T follicular helper cell (primary cell): ENCODE measurements around the gene BUB1.
"Not testable (repeated sequence)": the region's sequence is repeated elsewhere in the genome, so short reads cannot be mapped to it uniquely, and the experiment has no call there.

Experiments
- DNase-seq: peaks from one replicate; pipeline ENCODE4 v3.0.0-alpha.2; 2020; ENCODE audit warnings: low read depth

BUB1 gene

GRCh38 chr2:110690083-110690965 lies 12.5 kb upstream of the BUB1 start:
- no peak for DNase-seq

- DNase-seq = no peak
Measured at GRCh38 chr2:110688594-110689091, 10.8 kb upstream of the BUB1 start.

GRCh38 chr2:110687775-110688484 lies 10.1 kb upstream of the BUB1 start:
- DNase-seq = not testable (repeated sequence)

GRCh38 chr2:110682872-110683271 lies 5.0 kb upstream of the BUB1 start:
- DNase-seq = no peak

GRCh38 chr2:110682267-110682666 lies 4.4 kb upstream of the BUB1 start:
- DNase-seq = no peak

GRCh38 chr2:110680709-110681108 lies 2.8 kb upstream of the BUB1 start:
- no peak for DNase-seq

GRCh38 chr2:110679865-110680264 lies 2.0 kb upstream of the BUB1 start:
- no peak for DNase-seq

GRCh38 chr2:110679337-110679707 lies 1.5 kb upstream of the BUB1 start:
- no peak for DNase-seq

GRCh38 chr2:110678457-110679336 lies 834 bp upstream of the BUB1 start:
- no peak for DNase-seq

GRCh38 chr2:110677080-110677479 lies 783 bp downstream of the BUB1 start:
- no peak for DNase-seq

- DNase-seq = no peak
Measured at GRCh38 chr2:110675679-110676078, 2.2 kb downstream of the BUB1 start.

GRCh38 chr2:110674620-110675555 lies 3.0 kb downstream of the BUB1 start:
- DNase-seq = no peak

- DNase-seq = no peak
Measured at GRCh38 chr2:110673201-110673600, 4.7 kb downstream of the BUB1 start.

- no peak for DNase-seq
Measured at GRCh38 chr2:110670826-110671225, 7.0 kb downstream of the BUB1 start.

- DNase-seq = no peak
Measured at GRCh38 chr2:110669079-110669478, 8.8 kb downstream of the BUB1 start.

- DNase-seq = no peak
Measured at GRCh38 chr2:110667071-110667470, 10.8 kb downstream of the BUB1 start.

GRCh38 chr2:110664135-110664534 lies 13.7 kb downstream of the BUB1 start:
- DNase-seq = no peak

GRCh38 chr2:110662560-110662959 lies 15.3 kb downstream of the BUB1 start:
- DNase-seq = no peak

GRCh38 chr2:110660558-110660957 lies 17.3 kb downstream of the BUB1 start:
- DNase-seq = no peak

- DNase-seq = no peak
Measured at GRCh38 chr2:110659248-110659647, 18.6 kb downstream of the BUB1 start.

GRCh38 chr2:110657724-110658305 lies 20.0 kb downstream of the BUB1 start:
- no peak for DNase-seq
